ENCODE results near the gene JAZF1.

GRCh38 chr7:28018020-28018419, 162.6 kb downstream of the JAZF1 start:
- TF ChIP-seq CTCF (IDR thresholded peaks at IDR 0.05; ENCODE audit: control extremely low read depth in 1 of 3, insufficient read depth in 1 of 3, low read depth in 1 of 3, low read length in 3 of 3) = no peak
- TF ChIP-seq PHF8 (conservative IDR thresholded peaks at IDR 0.05; ENCODE audit: low read depth, low read length) = no peak
- no peak for TF ChIP-seq MAX (IDR thresholded peaks at IDR 0.05)
- TF ChIP-seq JUN (IDR thresholded peaks at IDR 0.05; ENCODE audit: low read depth, low read length) = no peak
- no peak for TF ChIP-seq EZH2 (IDR thresholded peaks at IDR 0.05; ENCODE audit: low read depth, low read length, severe bottlenecking)
- no peak for TF ChIP-seq JUND (IDR thresholded peaks at IDR 0.05; ENCODE audit: low read length)
- TF ChIP-seq ATF2 (IDR thresholded peaks at IDR 0.05; ENCODE audit: low read length) = no peak
- no peak for TF ChIP-seq MAFK (IDR thresholded peaks at IDR 0.05; ENCODE audit: low read depth, low read length)
- TF ChIP-seq ZNF274 (IDR thresholded peaks at IDR 0.05; ENCODE audit: borderline replicate concordance, extremely low read depth, low read length) = no peak
- no peak for TF ChIP-seq HDAC2 (IDR thresholded peaks at IDR 0.05; ENCODE audit: borderline replicate concordance in 1 of 2, low read depth in 2 of 2, low read length in 2 of 2)
- no peak for TF ChIP-seq SIN3A (conservative IDR thresholded peaks at IDR 0.05 in 1 of 2, IDR thresholded peaks at IDR 0.05 in 1 of 2; ENCODE audit: low read depth in 1 of 2, low read length in 2 of 2)
- no peak for TF ChIP-seq GABPA (IDR thresholded peaks at IDR 0.05; ENCODE audit: borderline replicate concordance, insufficient read depth, low read length)
- no peak for TF ChIP-seq CHD2 (IDR thresholded peaks at IDR 0.05; ENCODE audit: low read length)

Data from H1 (cell line).